ENCODE measurements around the gene HHATL.
A peak's percentile ranks its signal among the peaks of the same experiment; 100 is the strongest.

The HHATL gene
- 0 to 0.16 (median 0) reads per million in 18 experiments for total RNA-seq

- no peak for DNase-seq
These were observed at the start of gene HHATL for GRCh38 chr3:42702066-42702951. Gene HHATL (minus strand): TSS chr3:42702798. CDS start chr3:42700826, 1,972 bp downstream.

GRCh38 chr3:42751609-42752008 lies 49.0 kb upstream of the HHATL start:
- no peak for DNase-seq

GRCh38 chr3:42750834-42751233 lies 48.2 kb upstream of the HHATL start:
- DNase-seq, result no peak

GRCh38 chr3:42749753-42750231 lies 47.2 kb upstream of the HHATL start:
- peak; percentile 68 to 79 for DNase-seq

- DNase-seq, result no peak
These were observed 46.6 kb upstream of the HHATL start for GRCh38 chr3:42749025-42749752.

GRCh38 chr3:42747581-42747980 lies 45.0 kb upstream of the HHATL start:
- DNase-seq, result peak; percentile 61 to 62

- DNase-seq, result no peak
These were observed 44.2 kb upstream of the HHATL start for GRCh38 chr3:42746455-42747450.

- no peak for DNase-seq
These were observed 43.3 kb upstream of the HHATL start for GRCh38 chr3:42745776-42746454.

- no peak for DNase-seq
These were observed 42.7 kb upstream of the HHATL start for GRCh38 chr3:42745291-42745745.

- no peak for DNase-seq
These were observed 40.8 kb upstream of the HHATL start for GRCh38 chr3:42743204-42743995.

GRCh38 chr3:42742688-42743087 lies 40.1 kb upstream of the HHATL start:
- DNase-seq, result no peak

GRCh38 chr3:42742259-42742658 lies 39.7 kb upstream of the HHATL start:
- no peak for DNase-seq

- DNase-seq, result no peak
These were observed 39.2 kb upstream of the HHATL start for GRCh38 chr3:42741796-42742195.

GRCh38 chr3:42739401-42740158 lies 37.0 kb upstream of the HHATL start:
- peak; percentile 54 to 77 for DNase-seq

GRCh38 chr3:42736531-42736930 lies 33.9 kb upstream of the HHATL start:
- DNase-seq, result no peak

- DNase-seq, result no peak
These were observed 33.5 kb upstream of the HHATL start for GRCh38 chr3:42736081-42736480.

GRCh38 chr3:42735615-42736014 lies 33.0 kb upstream of the HHATL start:
- no peak for DNase-seq

GRCh38 chr3:42735019-42735418 lies 32.4 kb upstream of the HHATL start:
- DNase-seq, result no peak

GRCh38 chr3:42734263-42734860 lies 31.8 kb upstream of the HHATL start:
- no peak for DNase-seq
